GM23338 (cell line): ENCODE measurements around the gene NR4A2. TPM values are rescaled to one million over a fixed set of nuclear protein-coding genes. Genes with fewer than 3 reads are reported as not detected.
A peak's percentile ranks its signal among the peaks of the same experiment; 100 is the strongest.

Experiments used
- ATAC-seq: fragments of 200-7000 bp; cut with Tn5 transposase; 3 replicates; pipeline ENCODE4 v1.9.1; 2020
- DNase-seq: peaks from one replicate; pipeline ENCODE4 v3.0.0-alpha.2; 2015; ENCODE audit warnings: low spot score
- H2AFZ ChIP-seq: fragments of 200-600 bp; sonication (generic); 2 replicates; pipeline ENCODE4 v1.8.0; 2016; ENCODE audit warnings: antibody characterized with exemption, mild to moderate bottlenecking, moderate library complexity
- H3F3A ChIP-seq: fragments of 200-600 bp; sonication (generic); replicated peaks from 2 replicates; pipeline ENCODE4 v1.8.0; 2017; ENCODE audit warnings: antibody characterized with exemption, mixed run types, low read depth
- H3K27ac ChIP-seq: fragments of 200-600 bp; sonication (generic); 2 replicates; pipeline ENCODE4 v1.6.1; 2016; ENCODE audit warnings: low read depth
- H3K27me3 ChIP-seq: fragments of 200-600 bp; sonication (generic); 2 replicates; pipeline ENCODE4 v1.8.0; 2016; ENCODE audit warnings: mild to moderate bottlenecking, mixed run types, moderate library complexity; ENCODE audit not compliant: insufficient read depth
- H3K36me3 ChIP-seq: fragments of 200-600 bp; sonication (generic); 2 replicates; pipeline ENCODE4 v1.8.0; 2016; ENCODE audit warnings: mild to moderate bottlenecking; ENCODE audit not compliant: insufficient read depth
- H3K4me1 ChIP-seq: fragments of 200-600 bp; sonication (generic); 2 replicates; pipeline ENCODE4 v1.8.0; 2016; ENCODE audit warnings: mild to moderate bottlenecking, moderate library complexity; ENCODE audit not compliant: insufficient read depth
- H3K4me2 ChIP-seq: fragments of 200-600 bp; sonication (generic); 2 replicates; pipeline ENCODE4 v1.7.1; 2017; ENCODE audit warnings: mixed run types
- H3K4me3 ChIP-seq: fragments of 200-600 bp; sonication (generic); 2 replicates; pipeline ENCODE4 v1.6.1; 2016; ENCODE audit warnings: mixed run types
- H3K79me2 ChIP-seq: fragments of 200-600 bp; sonication (generic); replicated peaks from 2 replicates; pipeline ENCODE4 v1.8.0; 2017; ENCODE audit warnings: mild to moderate bottlenecking; ENCODE audit not compliant: insufficient read depth
- H3K9me2 ChIP-seq: fragments of 200-600 bp; sonication (generic); 2 replicates; pipeline ENCODE4 v1.8.0; 2017; ENCODE audit not compliant: insufficient read depth
- H4K20me1 ChIP-seq: fragments of 200-600 bp; sonication (generic); replicated peaks from 2 replicates; pipeline ENCODE4 v1.8.0; 2017; ENCODE audit warnings: mild to moderate bottlenecking; ENCODE audit not compliant: insufficient read depth
- H3K27ac Mint-ChIP-seq: 2 replicates; pipeline ENCODE4 v1.8.0; 2020; ENCODE audit warnings: inconsistent platforms, mild to moderate bottlenecking, moderate library complexity, mixed read lengths
- H3K27me3 Mint-ChIP-seq: 3 replicates; pipeline ENCODE4 v1.8.0; 2022; ENCODE audit warnings: low read depth, mild to moderate bottlenecking, moderate library complexity, mixed read lengths, inconsistent platforms; ENCODE audit not compliant: insufficient read depth, poor library complexity
- H3K36me3 Mint-ChIP-seq: 3 replicates; pipeline ENCODE4 v1.8.0; 2021; ENCODE audit warnings: low read depth, mild to moderate bottlenecking, inconsistent platforms, moderate library complexity, mixed read lengths
- H3K4me1 Mint-ChIP-seq: 3 replicates; pipeline ENCODE4 v1.8.0; 2020; ENCODE audit warnings: mild to moderate bottlenecking, inconsistent platforms, mixed read lengths
- H3K4me3 Mint-ChIP-seq: 3 replicates; pipeline ENCODE4 v1.8.0; 2021; ENCODE audit warnings: moderate library complexity, mild to moderate bottlenecking, inconsistent platforms, mixed read lengths
- H3K9me3 Mint-ChIP-seq: 3 replicates; pipeline ENCODE4 v1.8.0; 2020; ENCODE audit warnings: moderate library complexity, mild to moderate bottlenecking, inconsistent platforms, mixed read lengths
- CREB1 ChIP-seq: fragments of 250-450 bp; sonication (Bioruptor Pico); IDR thresholded peaks from 2 replicates; pipeline ENCODE4 v1.5.0; 2020; ENCODE audit warnings: low read depth, mild to moderate bottlenecking, moderate library complexity
- CTCF ChIP-seq, 2 experiments: fragments of 200-600 bp in 1 of 2; sonication (generic) in 1 of 2; conservative IDR thresholded peaks; 2 replicates each; pipeline versions ENCODE4 v1.5.1 to v1.6.1; 2016 to 2017; ENCODE audit warnings: antibody characterized with exemption in 2 of 2, low read depth in 2 of 2, mild to moderate bottlenecking in 2 of 2, moderate library complexity in 1 of 2
- ETS1 ChIP-seq: IDR thresholded peaks from 2 replicates; pipeline ENCODE4 v1.6.1; 2016; ENCODE audit warnings: antibody characterized with exemption
- EZH2 ChIP-seq: fragments of 200-600 bp; sonication (generic); IDR thresholded peaks from one replicate; pipeline ENCODE4 v1.8.0; 2017; ENCODE audit warnings: antibody characterized with exemption, mild to moderate bottlenecking, low read depth; ENCODE audit not compliant: unreplicated experiment
- EZH2phosphoT487 ChIP-seq: fragments of 200-600 bp; sonication (generic); IDR thresholded peaks from one replicate; pipeline ENCODE4 v1.8.1; 2018; ENCODE audit warnings: antibody characterized with exemption; ENCODE audit not compliant: unreplicated experiment
- JUNB ChIP-seq: IDR thresholded peaks from one replicate; pipeline ENCODE4 v1.6.1; 2016; ENCODE audit warnings: antibody characterized with exemption; ENCODE audit not compliant: unreplicated experiment
- NANOG ChIP-seq: IDR thresholded peaks from 2 replicates; pipeline ENCODE4 v1.6.1; 2016; ENCODE audit warnings: antibody characterized with exemption, borderline replicate concordance
- POLR2AphosphoS5 ChIP-seq: IDR thresholded peaks from 2 replicates; pipeline ENCODE4 v1.6.1; 2016; ENCODE audit warnings: antibody characterized with exemption, low read depth
- REST ChIP-seq: IDR thresholded peaks from one replicate; pipeline ENCODE4 v1.6.1; 2018; ENCODE audit warnings: antibody characterized with exemption; ENCODE audit not compliant: unreplicated experiment
- STAT1 ChIP-seq: IDR thresholded peaks from one replicate; pipeline ENCODE4 v1.6.1; 2016; ENCODE audit warnings: antibody characterized with exemption; ENCODE audit not compliant: unreplicated experiment
- ZNF114 ChIP-seq: fragments of 250-450 bp; sonication (Bioruptor Pico); IDR thresholded peaks from 2 replicates; pipeline ENCODE4 v1.5.0; 2020; ENCODE audit warnings: mild to moderate bottlenecking, moderate library complexity
- ZNF331 ChIP-seq: fragments of 250-450 bp; sonication (Bioruptor Pico); IDR thresholded peaks from 2 replicates; pipeline ENCODE4 v1.5.0; 2020; ENCODE audit warnings: low read depth, mild to moderate bottlenecking, moderate library complexity
- ZNF462 ChIP-seq: fragments of 250-450 bp; sonication (Bioruptor Pico); IDR thresholded peaks from 2 replicates; pipeline ENCODE4 v1.5.0; 2020; ENCODE audit warnings: mild to moderate bottlenecking, moderate library complexity
- polyA plus RNA-seq: library from polyadenylated mRNA; unstranded; fragments of >200 nt; fragmentation: Nextera tagmentation; extraction: Ambion mirVana; gene quantifications from 2 replicates; pipeline ENCODE4 v1.2.1, GENCODE V29; 2016
- total RNA-seq: library from RNA; depleted of rRNA; stranded (reverse); fragments of >200 nt; shearing (Covaris generic); gene quantifications from 2 replicates; pipeline ENCODE4 v1.2.3, GENCODE V29; 2014

The NR4A2 gene
- total and polyA plus RNA-seq, 2 experiments from 2014 or later = 0.49 to 0.71 TPM

GRCh38 chr2:156343096-156343939, 10.8 kb upstream of the NR4A2 start:
- peak overlapping the region; percentile 91 for H3K27ac Mint-ChIP-seq
- no peaks in the 10 kb centered on the region for H3K79me2 ChIP-seq
- no peak overlapping the region for H3K27ac ChIP-seq
- no peak for TF ChIP-seq EZH2phosphoT487
- no peak for TF ChIP-seq STAT1
- TF ChIP-seq ZNF114 (CRISPR knock-in tag) = no peak
- no peak for TF ChIP-seq EZH2
- TF ChIP-seq CREB1 (CRISPR knock-in tag) = no peak
- no peak for TF ChIP-seq NANOG
- no peak for TF ChIP-seq POLR2AphosphoS5
- no peak for TF ChIP-seq ETS1
- TF ChIP-seq JUNB = no peak
- no peak for TF ChIP-seq CTCF (conservative IDR thresholded peaks at IDR 0.05; ENCODE audit: low read depth in 2 of 2)
- TF ChIP-seq REST = no peak
- TF ChIP-seq ZNF462 (CRISPR knock-in tag) = no peak
- no peak for TF ChIP-seq ZNF331 (CRISPR knock-in tag)
- no peaks in the 10 kb centered on the region for H3K36me3 ChIP-seq
- no peaks in the 10 kb centered on the region for H3K9me2 ChIP-seq
- peak overlapping the region; percentile 70 for H3K4me2 ChIP-seq
- peaks cover 22% of the 10 kb centered on the region for H3K4me1 ChIP-seq
- H3F3A ChIP-seq = no peaks in the 10 kb centered on the region
- H3K4me3 ChIP-seq = peak overlapping the region; percentile 83
- DNase-seq (no peak), ATAC-seq (no peak)
- H4K20me1 ChIP-seq = no peaks in the 10 kb centered on the region; the same call in 1 of the 2 replicates
- H3K36me3 Mint-ChIP-seq = no peaks in the 10 kb centered on the region
- peaks cover 5% of the 10 kb centered on the region for H3K27me3 Mint-ChIP-seq
- peak overlapping the region; percentile 87 for H3K4me3 Mint-ChIP-seq
- peaks cover 37% of the 10 kb centered on the region; the same call in 2 of the 3 replicates for H3K4me1 Mint-ChIP-seq
- peak overlapping the region; percentile 77 for H2AFZ ChIP-seq
- no peaks in the 10 kb centered on the region for H3K9me3 Mint-ChIP-seq
- H3K27me3 ChIP-seq = peaks cover 51% of the 10 kb centered on the region
